ENCODE data around the gene TF. TPM values are rescaled to one million over a fixed set of nuclear protein-coding genes. Genes with fewer than 3 reads are reported as not detected.

Gene TF
- total RNA-seq, 1 donor from 2014 or later: 0.34 TPM

GRCh38 chr3:133843634-133844033 is 97.4 kb downstream of the TF start:
- Mint-ChIP-seq H3K4me3 (ENCODE audit: unreplicated experiment) (peak overlapping the region; percentile 50), H3K27me3 (ENCODE audit: low read depth, unreplicated experiment) (no peaks in the 10 kb centered on the region), H3K9me3 (ENCODE audit: unreplicated experiment) (peaks cover 2% of the 10 kb centered on the region), H3K36me3 (ENCODE audit: low read depth, unreplicated experiment) (peaks cover 20% of the 10 kb centered on the region), H3K4me1 (ENCODE audit: low read depth, unreplicated experiment) (peaks cover 11% of the 10 kb centered on the region), H3K27ac (ENCODE audit: unreplicated experiment) (no peak overlapping the region)
- no peak overlapping the region for H3K4me3 ChIP-seq (ENCODE audit: insufficient read depth, low read depth, low read length)
- peak overlapping the region; percentile 15 for H3K4me2 ChIP-seq (ENCODE audit: low read length)
- TF ChIP-seq CTCF (IDR thresholded peaks at IDR 0.05; ENCODE audit: insufficient read depth, low read depth, low read length) (no peak), EZH2 (IDR thresholded peaks at IDR 0.05; ENCODE audit: insufficient read depth, low read length) (no peak)
- no peak overlapping the region for H2AFZ ChIP-seq (ENCODE audit: low read depth, low read length)
- no peaks in the 10 kb centered on the region for H3K27me3 ChIP-seq (ENCODE audit: insufficient read depth, low read length)
- H4K20me1 ChIP-seq (ENCODE audit: insufficient read depth, low read length): peaks cover 4% of the 10 kb centered on the region
- no peaks in the 10 kb centered on the region for H3K36me3 ChIP-seq (ENCODE audit: insufficient read depth, low read length)
- FAIRE-seq: no peak
- peaks cover 8% of the 10 kb centered on the region for H3K4me1 ChIP-seq (ENCODE audit: insufficient read depth, low read length)
- no peaks in the 10 kb centered on the region for H3K9me3 ChIP-seq (ENCODE audit: insufficient read depth, low read depth, low read length)
- peak; percentile 63 for DNase-seq (ENCODE audit: low read depth)
- no peaks in the 10 kb centered on the region for H3K79me2 ChIP-seq (ENCODE audit: insufficient read depth, low read length)
- H3K27ac ChIP-seq (ENCODE audit: low read depth, low read length): no peak overlapping the region
- H3K9ac ChIP-seq (ENCODE audit: low read length): no peak overlapping the region

GRCh38 chr3:133845127-133845526 is 98.9 kb downstream of the TF start:
- Histone ChIP-seq H3K4me2 (ENCODE audit: low read length) (no peak overlapping the region), H3K79me2 (ENCODE audit: insufficient read depth, low read length) (no peaks in the 10 kb centered on the region), H3K9ac (ENCODE audit: low read length) (no peak overlapping the region), H3K27ac (ENCODE audit: low read depth, low read length) (no peak overlapping the region), H2AFZ (ENCODE audit: low read depth, low read length) (no peak overlapping the region), H3K9me3 (ENCODE audit: insufficient read depth, low read depth, low read length) (no peaks in the 10 kb centered on the region), H3K36me3 (ENCODE audit: insufficient read depth, low read length) (no peaks in the 10 kb centered on the region), H3K4me3 (ENCODE audit: insufficient read depth, low read depth, low read length) (no peak overlapping the region), H3K4me1 (ENCODE audit: insufficient read depth, low read length) (peaks cover 8% of the 10 kb centered on the region), H4K20me1 (ENCODE audit: insufficient read depth, low read length) (peaks cover 4% of the 10 kb centered on the region), H3K27me3 (ENCODE audit: insufficient read depth, low read length) (no peaks in the 10 kb centered on the region)
- no peak for DNase-seq (ENCODE audit: low read depth)
- Mint-ChIP-seq H3K27ac (ENCODE audit: unreplicated experiment) (no peak overlapping the region), H3K36me3 (ENCODE audit: low read depth, unreplicated experiment) (peaks cover 12% of the 10 kb centered on the region), H3K4me1 (ENCODE audit: low read depth, unreplicated experiment) (peaks cover 15% of the 10 kb centered on the region), H3K9me3 (ENCODE audit: unreplicated experiment) (peaks cover 2% of the 10 kb centered on the region), H3K4me3 (ENCODE audit: unreplicated experiment) (no peak overlapping the region), H3K27me3 (ENCODE audit: low read depth, unreplicated experiment) (no peaks in the 10 kb centered on the region)
- no peak for FAIRE-seq
- TF ChIP-seq CTCF (IDR thresholded peaks at IDR 0.05; ENCODE audit: insufficient read depth, low read depth, low read length) (no peak), EZH2 (IDR thresholded peaks at IDR 0.05; ENCODE audit: insufficient read depth, low read length) (no peak)

Other genes with a start within 250 kb of the TF start
- 290 and 323 TPM in 2 replicates for gene CDV3, start 172.7 kb upstream of the TF start, total RNA-seq
- gene TOPBP1, start 84.5 kb upstream of the TF start, total RNA-seq: 19.5 and 23.9 TPM in 2 replicates
- 83.8 and 99.4 TPM in 2 replicates for gene SRPRB, start 59.4 kb downstream of the TF start, total RNA-seq
- 60.5 and 61.8 TPM in 2 replicates for gene RAB6B, start 149.5 kb downstream of the TF start, total RNA-seq

Measured in astrocyte (in vitro differentiated cells and primary cell).